ENCODE measurements around the gene ZNF74. TPM values are rescaled to one million over a fixed set of nuclear protein-coding genes. Genes with fewer than 3 reads are reported as not detected.
"Not testable (repeated sequence)": the region's sequence is repeated elsewhere in the genome, so short reads cannot be mapped to it uniquely, and the experiment has no call there.

Gene ZNF74
- total and polyA plus RNA-seq, 2 donors (not counting 1 experiment from before 2014, with no cell fraction given) = 11.6 TPM

GRCh38 chr22:20378110-20378509 lies 15.8 kb upstream of the ZNF74 start:
- Histone ChIP-seq H3K27me3 (replicated peaks in 1 of 4; ENCODE audit: control extremely low read depth in 1 of 4, control insufficient read depth in 3 of 4, insufficient read depth in 4 of 4, low read length in 3 of 4) (no peaks in the 10 kb centered on the region), H3K9me3 (ENCODE audit: control extremely low read depth in 1 of 3, control insufficient read depth in 2 of 3, insufficient read depth in 1 of 3, low read length in 2 of 3) (no peaks in the 10 kb centered on the region), H3K36me3 (replicated peaks in 1 of 2; ENCODE audit: control extremely low read depth in 1 of 2, control insufficient read depth in 1 of 2, extremely low read depth in 1 of 2, insufficient read depth in 2 of 2, low read length in 1 of 2) (no peaks in the 10 kb centered on the region), H3K4me3 (ENCODE audit: control extremely low read depth in 1 of 5, extremely low read depth in 1 of 5, insufficient read depth in 1 of 5, low read depth in 2 of 5, low read length in 4 of 5) (no peak overlapping the region), H4K20me1 (ENCODE audit: control insufficient read depth, insufficient read depth, low read length, poor library complexity, severe bottlenecking) (no peaks in the 10 kb centered on the region), H3K4me1 (ENCODE audit: control insufficient read depth in 2 of 2, insufficient read depth in 2 of 2, low read length in 2 of 2) (no peaks in the 10 kb centered on the region), H3K9ac (ENCODE audit: low read length) (no peak overlapping the region), H3K4me2 (replicated peaks; ENCODE audit: low read depth, low read length, poor library complexity, severe bottlenecking) (no peak overlapping the region), H3K27ac (ENCODE audit: low read length in 2 of 2) (no peak overlapping the region), H2AFZ (ENCODE audit: insufficient read depth, low read depth, low read length, poor library complexity, severe bottlenecking) (no peak overlapping the region), H3K79me2 (ENCODE audit: control insufficient read depth, insufficient read depth, low read length) (no peaks in the 10 kb centered on the region)
- POLR2A ChIA-PET = no interaction called here
- no peak overlapping the region for H3K27ac Mint-ChIP-seq
- no peak for TF ChIP-seq EZH2 (IDR thresholded peaks at IDR 0.05; ENCODE audit: borderline replicate concordance, insufficient read depth, low read depth, low read length, poor library complexity, severe bottlenecking)
- TF ChIP-seq, protein P1, sequence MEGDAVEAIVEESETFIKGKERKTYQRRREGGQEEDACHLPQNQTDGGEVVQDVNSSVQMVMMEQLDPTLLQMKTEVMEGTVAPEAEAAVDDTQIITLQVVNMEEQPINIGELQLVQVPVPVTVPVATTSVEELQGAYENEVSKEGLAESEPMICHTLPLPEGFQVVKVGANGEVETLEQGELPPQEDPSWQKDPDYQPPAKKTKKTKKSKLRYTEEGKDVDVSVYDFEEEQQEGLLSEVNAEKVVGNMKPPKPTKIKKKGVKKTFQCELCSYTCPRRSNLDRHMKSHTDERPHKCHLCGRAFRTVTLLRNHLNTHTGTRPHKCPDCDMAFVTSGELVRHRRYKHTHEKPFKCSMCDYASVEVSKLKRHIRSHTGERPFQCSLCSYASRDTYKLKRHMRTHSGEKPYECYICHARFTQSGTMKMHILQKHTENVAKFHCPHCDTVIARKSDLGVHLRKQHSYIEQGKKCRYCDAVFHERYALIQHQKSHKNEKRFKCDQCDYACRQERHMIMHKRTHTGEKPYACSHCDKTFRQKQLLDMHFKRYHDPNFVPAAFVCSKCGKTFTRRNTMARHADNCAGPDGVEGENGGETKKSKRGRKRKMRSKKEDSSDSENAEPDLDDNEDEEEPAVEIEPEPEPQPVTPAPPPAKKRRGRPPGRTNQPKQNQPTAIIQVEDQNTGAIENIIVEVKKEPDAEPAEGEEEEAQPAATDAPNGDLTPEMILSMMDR (IDR thresholded peaks at IDR 0.05) = no peak
- no peak overlapping the region for H3K4me3 Mint-ChIP-seq
- intact Hi-C loops (cut with micrococcal nuclease) = no loop called here
- DNase-seq = no peak
- CTCF ChIA-PET = no interaction called here
- 66% methylated on average over 4 of the region's 4 CpGs for WGBS (ENCODE audit: insufficient coverage)
- H3K27me3 Mint-ChIP-seq = peaks cover 14% of the 10 kb centered on the region
- no peaks in the 10 kb centered on the region for H3K9me3 Mint-ChIP-seq (ENCODE audit: insufficient read depth)
- H3K4me1 Mint-ChIP-seq = no peaks in the 10 kb centered on the region
- no peak for ATAC-seq (ENCODE audit: low read depth)

GRCh38 chr22:20378684-20379083 lies 15.3 kb upstream of the ZNF74 start:
- H3K27ac ChIP-seq (ENCODE audit: low read length in 2 of 2); intact Hi-C loops (cut with micrococcal nuclease); CTCF ChIA-PET; H3K9me3 ChIP-seq (ENCODE audit: control extremely low read depth in 1 of 3, control insufficient read depth in 2 of 3, insufficient read depth in 1 of 3, low read length in 2 of 3); POLR2A ChIA-PET; H3K9ac ChIP-seq (ENCODE audit: low read length); DNase-seq; ATAC-seq (ENCODE audit: low read depth); H3K4me1 Mint-ChIP-seq; H3K4me2 ChIP-seq (replicated peaks; ENCODE audit: low read depth, low read length, poor library complexity, severe bottlenecking); H3K27ac Mint-ChIP-seq; H3K9me3 Mint-ChIP-seq (ENCODE audit: insufficient read depth); H2AFZ ChIP-seq (ENCODE audit: insufficient read depth, low read depth, low read length, poor library complexity, severe bottlenecking); H4K20me1 ChIP-seq (ENCODE audit: control insufficient read depth, insufficient read depth, low read length, poor library complexity, severe bottlenecking); H3K79me2 ChIP-seq (ENCODE audit: control insufficient read depth, insufficient read depth, low read length); H3K36me3 ChIP-seq (replicated peaks in 1 of 2; ENCODE audit: control extremely low read depth in 1 of 2, control insufficient read depth in 1 of 2, extremely low read depth in 1 of 2, insufficient read depth in 2 of 2, low read length in 1 of 2); H3K27me3 ChIP-seq (replicated peaks in 1 of 4; ENCODE audit: control extremely low read depth in 1 of 4, control insufficient read depth in 3 of 4, insufficient read depth in 4 of 4, low read length in 3 of 4); H3K4me3 Mint-ChIP-seq; H3K4me3 ChIP-seq (ENCODE audit: control extremely low read depth in 1 of 5, extremely low read depth in 1 of 5, insufficient read depth in 1 of 5, low read depth in 2 of 5, low read length in 4 of 5); H3K4me1 ChIP-seq (ENCODE audit: control insufficient read depth in 2 of 2, insufficient read depth in 2 of 2, low read length in 2 of 2): not testable (repeated sequence)
- WGBS (ENCODE audit: insufficient coverage) = 100% methylated on average over 2 of the region's 5 CpGs
- H3K27me3 Mint-ChIP-seq = peaks cover 19% of the 10 kb centered on the region

All from B cell (primary cell).